Measurements from ENCODE around the gene TMEM8B.

The TMEM8B gene

GRCh38 chr9:35856206-35856605, 27.2 kb downstream of the TMEM8B start:
- H3K4me3 ChIP-seq (replicated peaks; ENCODE audit: low read depth, low read length), result no peak overlapping the region
- TF ChIP-seq CTCF (IDR thresholded peaks at IDR 0.05; ENCODE audit: low read depth, low read length, missing control alignments), result no peak
- no peak for DNase-seq (ENCODE audit: extremely low read depth, low read depth)

GRCh38 chr9:35856882-35857281, 27.9 kb downstream of the TMEM8B start:
- no peak for DNase-seq (ENCODE audit: extremely low read depth, low read depth)
- no peak overlapping the region for H3K4me3 ChIP-seq (replicated peaks; ENCODE audit: low read depth, low read length)
- no peak for TF ChIP-seq CTCF (IDR thresholded peaks at IDR 0.05; ENCODE audit: low read depth, low read length, missing control alignments)

GRCh38 chr9:35858458-35858857, 29.4 kb downstream of the TMEM8B start:
- DNase-seq (ENCODE audit: extremely low read depth, low read depth), result no peak
- TF ChIP-seq CTCF (IDR thresholded peaks at IDR 0.05; ENCODE audit: low read depth, low read length, missing control alignments), result no peak

GRCh38 chr9:35859310-35859989, 30.4 kb downstream of the TMEM8B start:
- no peak for TF ChIP-seq CTCF (IDR thresholded peaks at IDR 0.05; ENCODE audit: low read depth, low read length, missing control alignments)
- H3K4me3 ChIP-seq (replicated peaks; ENCODE audit: low read depth, low read length), result no peak overlapping the region
- no peak for DNase-seq (ENCODE audit: extremely low read depth, low read depth)

More at GRCh38 chr9:35858458-35858857, 29.4 kb downstream of the TMEM8B start:
- H3K4me3 ChIP-seq (replicated peaks; ENCODE audit: low read depth, low read length), result no peak overlapping the region

- no peak for TF ChIP-seq CTCF (IDR thresholded peaks at IDR 0.05; ENCODE audit: low read depth, low read length, missing control alignments)
- DNase-seq (ENCODE audit: extremely low read depth, low read depth), result no peak
- H3K4me3 ChIP-seq (replicated peaks; ENCODE audit: low read depth, low read length), result no peak overlapping the region
These were observed 30.9 kb downstream of the TMEM8B start for GRCh38 chr9:35859990-35860339.

- no peak overlapping the region for H3K4me3 ChIP-seq (replicated peaks; ENCODE audit: low read depth, low read length)
- no peak for TF ChIP-seq CTCF (IDR thresholded peaks at IDR 0.05; ENCODE audit: low read depth, low read length, missing control alignments)
- DNase-seq (ENCODE audit: extremely low read depth, low read depth), result no peak
These were observed 32.3 kb downstream of the TMEM8B start for GRCh38 chr9:35861161-35861897.

All from HFF-Myc (cell line).